Esophagus muscularis mucosa (tissue), 4 donors: ENCODE measurements around the gene CHL1. TPM values are rescaled to one million over a fixed set of nuclear protein-coding genes. Genes with fewer than 3 reads are reported as not detected.
"Not testable (repeated sequence)": the region's sequence is repeated elsewhere in the genome, so short reads cannot be mapped to it uniquely, and the experiment has no call there.

Experiments
- DNase-seq: peaks from one replicate; pipeline ENCODE4 v3.0.0-alpha.2; 2017; ENCODE audit errors: extremely low spot score
- H3K27ac ChIP-seq, 4 donors: fragments of 200-600 bp; sonication (generic); replicated peaks in 1 of 4; 1 replicate in 3 of 4; 2 replicates in 1 of 4; pipeline ENCODE4 v1.5.1; 2016 to 2019; ENCODE audit warnings: mild to moderate bottlenecking in 1 of 4
- H3K27me3 ChIP-seq, 4 donors: fragments of 200-600 bp; sonication (generic); one replicate each; pipeline versions ENCODE4 v1.5.1 to v1.6.0; 2016 to 2019
- H3K36me3 ChIP-seq, 4 donors: fragments of 200-600 bp; sonication (generic); one replicate each; pipeline ENCODE4 v1.5.1; 2016 to 2019
- H3K4me1 ChIP-seq, 4 donors: fragments of 200-600 bp; sonication (generic); one replicate each; pipeline ENCODE4 v1.5.1; 2016 to 2019
- H3K4me3 ChIP-seq, 4 donors: fragments of 200-600 bp; sonication (generic); 1 replicate in 2 of 4; 2 replicates in 2 of 4; pipeline ENCODE4 v1.5.1; 2016 to 2019; ENCODE audit warnings: mild to moderate bottlenecking in 4 of 4, moderate library complexity in 1 of 4
- H3K9me3 ChIP-seq, 4 donors: fragments of 200-600 bp; sonication (generic); 1 replicate in 3 of 4; 2 replicates in 1 of 4; pipeline ENCODE4 v1.5.1; 2016 to 2019
- EP300 ChIP-seq: sonication (generic); formaldehyde crosslinking; IDR thresholded peaks from one replicate; pipeline ENCODE4 v1.6.1; 2017; ENCODE audit warnings: antibody characterized with exemption
- POLR2A ChIP-seq: fragments of 450-650 bp; IDR thresholded peaks from one replicate; pipeline ENCODE4 v1.6.1; 2017; ENCODE audit warnings: antibody characterized with exemption, moderate library complexity, mild to moderate bottlenecking, low read depth
- POLR2AphosphoS5 ChIP-seq, 2 donors: sonication (generic); formaldehyde crosslinking; IDR thresholded peaks; one replicate each; pipeline ENCODE4 v1.6.1; 2017; ENCODE audit warnings: antibody characterized with exemption in 2 of 2
- WGBS: methylation state at CpG from one replicate; pipeline ENCODE4 v1.1.5; 2018; 5-methylcytosine and 5-hydroxymethylcytosine counted together
- intact Hi-C: fragments of 100-400 bp; cut with DNase I; formaldehyde crosslinking; loops from one replicate; pipeline ENCODE4 v1.15.1; 2023
- total RNA-seq, 4 donors: library from RNA; depleted of rRNA; stranded (reverse); fragments of >200 nt; gene quantifications; one replicate each; pipeline versions ENCODE4 v1.1.0 to v1.2.1, GENCODE V29; 2016
- TF ChIP-seq, protein P1 (sequence below), 3 experiments: fragments of 200-600 bp in 2 of 3; fragments of 450-650 bp in 1 of 3; sonication (generic) in 2 of 3; IDR thresholded peaks; one replicate each; pipeline ENCODE4 v1.5.1; 2017 to 2019; ENCODE audit warnings: antibody characterized with exemption in 3 of 3, mild to moderate bottlenecking in 2 of 3, moderate library complexity in 1 of 3

Gene CHL1
- total RNA-seq, 4 donors from 2014 or later = 33.0 to 49.1 (median 42.5) TPM

DNA sequence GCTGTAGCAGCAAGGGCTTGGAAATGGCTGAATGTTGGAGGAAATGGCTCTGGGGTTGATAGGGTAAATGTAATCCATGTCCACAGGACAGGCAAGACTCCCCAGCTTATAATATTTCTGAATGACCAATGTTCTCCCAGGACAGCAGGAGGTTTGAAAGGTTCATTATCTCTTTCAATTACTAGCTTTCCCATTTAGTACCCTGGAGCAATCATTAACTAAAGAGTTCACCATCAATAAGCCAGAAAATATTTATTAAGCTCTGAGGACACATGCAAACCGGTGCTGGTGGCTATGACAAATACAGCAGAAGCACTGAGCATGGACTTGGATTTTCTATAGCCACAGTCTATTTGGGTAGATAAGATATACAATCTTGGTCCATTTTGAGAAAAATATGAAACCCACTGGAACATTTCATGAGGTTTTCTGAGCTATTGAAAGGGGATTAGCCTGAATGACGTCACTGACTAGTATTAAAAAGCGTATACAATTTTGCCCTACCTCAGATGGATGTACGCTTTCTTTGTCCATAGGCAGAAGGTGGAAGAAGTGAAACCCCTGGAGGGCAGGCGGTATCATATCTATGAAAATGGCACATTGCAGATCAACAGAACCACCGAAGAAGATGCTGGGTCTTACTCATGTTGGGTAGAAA is 166.2 kb downstream of the CHL1 start:
- TF ChIP-seq, protein P1, sequence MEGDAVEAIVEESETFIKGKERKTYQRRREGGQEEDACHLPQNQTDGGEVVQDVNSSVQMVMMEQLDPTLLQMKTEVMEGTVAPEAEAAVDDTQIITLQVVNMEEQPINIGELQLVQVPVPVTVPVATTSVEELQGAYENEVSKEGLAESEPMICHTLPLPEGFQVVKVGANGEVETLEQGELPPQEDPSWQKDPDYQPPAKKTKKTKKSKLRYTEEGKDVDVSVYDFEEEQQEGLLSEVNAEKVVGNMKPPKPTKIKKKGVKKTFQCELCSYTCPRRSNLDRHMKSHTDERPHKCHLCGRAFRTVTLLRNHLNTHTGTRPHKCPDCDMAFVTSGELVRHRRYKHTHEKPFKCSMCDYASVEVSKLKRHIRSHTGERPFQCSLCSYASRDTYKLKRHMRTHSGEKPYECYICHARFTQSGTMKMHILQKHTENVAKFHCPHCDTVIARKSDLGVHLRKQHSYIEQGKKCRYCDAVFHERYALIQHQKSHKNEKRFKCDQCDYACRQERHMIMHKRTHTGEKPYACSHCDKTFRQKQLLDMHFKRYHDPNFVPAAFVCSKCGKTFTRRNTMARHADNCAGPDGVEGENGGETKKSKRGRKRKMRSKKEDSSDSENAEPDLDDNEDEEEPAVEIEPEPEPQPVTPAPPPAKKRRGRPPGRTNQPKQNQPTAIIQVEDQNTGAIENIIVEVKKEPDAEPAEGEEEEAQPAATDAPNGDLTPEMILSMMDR (IDR thresholded peaks at IDR 0.05) = no peak
- TF ChIP-seq EP300 (no peak), POLR2A (no peak), POLR2AphosphoS5 (IDR thresholded peaks at IDR 0.05) (no peak)
- H3K27me3 ChIP-seq = no peaks in the 10 kb centered on the region
- H3K27ac ChIP-seq = no peak overlapping the region
- 88% methylated on average over 6 of the region's 6 CpGs for WGBS
- H3K4me3 ChIP-seq = no peak overlapping the region
- H3K9me3 ChIP-seq = no peaks in the 10 kb centered on the region
- intact Hi-C loops = no loop called here
- no peak for DNase-seq
- H3K4me1 ChIP-seq = no peaks in the 10 kb centered on the region
- H3K36me3 ChIP-seq = no peaks in the 10 kb centered on the region

DNA sequence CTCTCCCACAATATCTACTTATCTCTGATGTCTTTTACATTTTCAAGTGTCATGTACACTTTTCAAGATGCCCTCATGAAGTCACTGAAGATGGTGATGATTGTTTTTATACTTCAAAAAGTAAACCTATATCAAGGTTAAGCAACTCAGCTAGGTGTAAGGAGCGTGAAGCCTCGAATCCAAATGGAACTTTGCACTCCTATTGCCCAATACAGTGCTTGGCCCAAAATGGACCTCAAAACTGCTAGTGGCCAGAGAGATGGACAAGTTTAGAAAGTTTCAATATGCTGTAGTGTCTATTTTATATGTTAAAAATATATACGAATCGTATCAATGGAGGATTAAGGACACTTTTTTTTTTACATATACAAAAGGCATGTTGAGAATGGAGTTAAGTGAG is 167.7 kb downstream of the CHL1 start:
- H3K4me1 ChIP-seq = no peaks in the 10 kb centered on the region
- no peaks in the 10 kb centered on the region for H3K9me3 ChIP-seq
- 78% methylated on average over 4 of the region's 4 CpGs for WGBS
- TF ChIP-seq POLR2A = no peak
- TF ChIP-seq, protein P1 (IDR thresholded peaks at IDR 0.05) = no peak
- TF ChIP-seq EP300 = no peak
- TF ChIP-seq POLR2AphosphoS5 (IDR thresholded peaks at IDR 0.05) = no peak
- no peaks in the 10 kb centered on the region for H3K27me3 ChIP-seq
- no peak for DNase-seq
- no peaks in the 10 kb centered on the region for H3K36me3 ChIP-seq
- no peak overlapping the region for H3K27ac ChIP-seq
- H3K4me3 ChIP-seq = no peak overlapping the region
- intact Hi-C loops = no loop called here

DNA sequence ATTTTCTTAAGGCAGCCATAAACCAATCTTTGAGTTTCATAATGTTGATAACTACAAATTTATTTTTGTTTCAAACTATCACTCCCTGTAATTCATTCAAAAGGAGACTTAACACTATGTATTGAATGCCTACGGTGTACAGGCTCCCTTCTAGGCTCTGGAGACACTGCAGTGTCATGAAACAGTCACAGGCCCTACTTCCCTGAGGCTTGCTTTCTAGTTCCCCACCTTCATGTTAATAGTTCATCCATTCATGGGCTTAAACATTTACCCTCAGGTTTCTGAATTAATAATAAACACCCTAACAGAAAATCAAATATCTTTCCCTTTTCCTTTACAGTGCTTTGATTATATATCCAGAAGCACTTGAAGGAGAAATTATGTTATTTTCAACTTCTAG is 168.7 kb downstream of the CHL1 start:
- WGBS = 62% methylated on average over 1 of the region's 1 CpG
- intact Hi-C loops = no loop called here
- no peaks in the 10 kb centered on the region for H3K9me3 ChIP-seq

DNA sequence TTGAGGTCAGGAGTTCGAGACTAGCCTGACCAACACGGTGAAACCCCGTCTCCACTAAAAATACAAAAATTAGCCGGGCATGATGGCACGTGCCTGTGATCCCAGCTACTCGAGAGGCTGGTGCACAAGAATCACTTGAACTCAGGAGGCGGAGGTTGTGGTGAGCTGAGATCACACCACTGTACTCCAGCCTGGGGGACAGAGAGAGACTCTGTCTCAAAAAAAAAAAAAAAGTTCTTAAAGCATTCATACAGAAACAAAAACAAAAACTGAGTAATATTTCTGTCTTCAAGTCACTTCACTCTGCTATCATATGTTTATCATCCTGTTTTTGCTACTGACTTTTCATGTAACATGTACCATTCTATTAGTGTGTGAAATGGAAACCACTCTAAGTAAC is 169.7 kb downstream of the CHL1 start:
- H3K27ac ChIP-seq, H3K4me1 ChIP-seq, H3K4me3 ChIP-seq, H3K36me3 ChIP-seq, intact Hi-C loops, H3K9me3 ChIP-seq, H3K27me3 ChIP-seq, DNase-seq: not testable (repeated sequence)
- WGBS = 88% methylated on average over 7 of the region's 7 CpGs

More for the DNA sequence above, 168.7 kb downstream of the CHL1 start:
- Histone ChIP-seq H3K27ac (no peak overlapping the region), H3K4me3 (no peak overlapping the region), H3K4me1 (no peaks in the 10 kb centered on the region), H3K27me3 (no peaks in the 10 kb centered on the region), H3K36me3 (no peaks in the 10 kb centered on the region)
- no peak for DNase-seq
- no peak for TF ChIP-seq EP300
- TF ChIP-seq POLR2AphosphoS5 (IDR thresholded peaks at IDR 0.05) = no peak
- TF ChIP-seq, protein P1 (IDR thresholded peaks at IDR 0.05) = no peak
- no peak for TF ChIP-seq POLR2A

DNA sequence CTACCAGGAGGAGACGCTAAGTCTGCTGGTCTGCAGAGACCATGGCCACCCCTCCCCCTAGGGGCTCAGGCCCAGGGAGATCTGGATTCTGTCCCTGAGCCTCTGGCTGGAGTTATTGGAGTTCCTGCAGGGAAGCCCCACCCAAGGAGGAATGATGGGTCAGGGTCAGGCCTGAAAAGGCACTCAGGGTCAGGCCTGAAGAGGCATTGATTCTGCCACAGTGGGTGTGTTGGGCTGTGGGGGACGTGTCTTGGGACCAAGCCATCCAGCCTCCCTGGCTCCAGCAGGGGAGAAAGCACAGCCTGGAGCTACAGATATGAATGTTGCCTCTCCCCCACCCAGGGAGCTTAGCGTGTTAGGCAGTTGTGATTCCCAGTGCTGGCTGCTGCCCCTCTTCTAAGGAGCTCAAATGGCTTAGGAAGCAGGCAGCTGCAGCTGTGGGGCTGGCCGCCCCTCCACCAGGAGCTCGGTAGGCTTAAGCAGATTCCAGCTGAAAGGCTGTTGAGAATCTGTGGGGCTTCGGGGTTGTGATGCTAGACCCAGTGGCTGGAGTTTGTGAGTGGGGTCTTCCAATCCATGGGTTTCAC is 176.7 kb downstream of the CHL1 start:
- intact Hi-C loops = no loop called here
- no peak for DNase-seq

More for the DNA sequence above, 176.7 kb downstream of the CHL1 start:
- H3K27me3 ChIP-seq = peaks cover 0 to 13% (median 0%) of the 10 kb centered on the region in 4 donors
- no peak overlapping the region for H3K4me3 ChIP-seq
- H3K4me1 ChIP-seq = no peaks in the 10 kb centered on the region
- H3K27ac ChIP-seq = no peak overlapping the region
- TF ChIP-seq POLR2AphosphoS5 (IDR thresholded peaks at IDR 0.05) = no peak
- no peak for TF ChIP-seq POLR2A
- no peak for TF ChIP-seq EP300
- WGBS = 79% methylated on average over 3 of the region's 6 CpGs
- no peaks in the 10 kb centered on the region for H3K9me3 ChIP-seq
- H3K36me3 ChIP-seq = no peaks in the 10 kb centered on the region
